Osteoblast (primary cell): ENCODE data around the gene RASSF4. TPM values are rescaled to one million over a fixed set of nuclear protein-coding genes. Genes with fewer than 3 reads are reported as not detected.
A peak's percentile ranks its signal among the peaks of the same experiment; 100 is the strongest.

ENCODE experiments used
- DNase-seq: peaks from one replicate; pipeline ENCODE4 v3.0.0; 2011; ENCODE audit warnings: low spot score, mixed read lengths; ENCODE audit not compliant: insufficient read length; ENCODE audit errors: missing footprints
- H2AFZ ChIP-seq: 2 replicates; pipeline ENCODE4 v1.6.0; 2011; ENCODE audit warnings: mild to moderate bottlenecking, low read length
- H3K27ac ChIP-seq: 2 replicates; pipeline ENCODE4 v1.5.1; 2011; ENCODE audit warnings: mild to moderate bottlenecking, low read depth, low read length, moderate library complexity
- H3K27me3 ChIP-seq: 2 replicates; pipeline ENCODE4 v1.6.0; 2012; ENCODE audit warnings: mild to moderate bottlenecking, control low read depth, inconsistent platforms, low read length, moderate library complexity; ENCODE audit not compliant: insufficient read depth
- H3K36me3 ChIP-seq: 2 replicates; pipeline ENCODE4 v1.5.1; 2011; ENCODE audit warnings: mild to moderate bottlenecking, low read length, control low read depth, moderate library complexity; ENCODE audit not compliant: insufficient read depth
- H3K4me1 ChIP-seq: 2 replicates; pipeline ENCODE4 v1.5.1; 2011; ENCODE audit warnings: mild to moderate bottlenecking, low read length, control low read depth, moderate library complexity; ENCODE audit not compliant: insufficient read depth
- H3K4me2 ChIP-seq: 2 replicates; pipeline ENCODE4 v1.6.0; 2011; ENCODE audit warnings: mild to moderate bottlenecking, low read length; ENCODE audit not compliant: insufficient read depth
- H3K4me3 ChIP-seq: fragments of 200-600 bp; sonication (generic); 3 replicates; pipeline ENCODE4 v1.5.1; 2012; ENCODE audit warnings: mild to moderate bottlenecking, low read length, inconsistent platforms; ENCODE audit not compliant: insufficient read depth
- H3K79me2 ChIP-seq: 2 replicates; pipeline ENCODE4 v1.6.0; 2012; ENCODE audit warnings: mild to moderate bottlenecking, low read length, control low read depth, inconsistent platforms; ENCODE audit not compliant: insufficient read depth
- H3K9me3 ChIP-seq: 2 replicates; pipeline ENCODE4 v1.5.1; 2011; ENCODE audit warnings: low read depth, low read length, control low read depth
- H4K20me1 ChIP-seq: 2 replicates; pipeline ENCODE4 v1.6.0; 2012; ENCODE audit warnings: mild to moderate bottlenecking, low read length, control low read depth; ENCODE audit not compliant: insufficient read depth
- total RNA-seq: library from RNA; depleted of rRNA; stranded (reverse); fragments of >200 nt; gene quantifications from 2 replicates; pipeline ENCODE4 v1.2.3, GENCODE V29; 2012
- TF ChIP-seq, protein P1 (sequence below): IDR thresholded peaks from 2 replicates; pipeline ENCODE4 v1.5.1; 2011; ENCODE audit warnings: mild to moderate bottlenecking, low read depth, low read length, moderate library complexity; ENCODE audit errors: extremely low read depth

RASSF4 gene
- total RNA-seq, 1 donor, result 4.0 TPM

DNA sequence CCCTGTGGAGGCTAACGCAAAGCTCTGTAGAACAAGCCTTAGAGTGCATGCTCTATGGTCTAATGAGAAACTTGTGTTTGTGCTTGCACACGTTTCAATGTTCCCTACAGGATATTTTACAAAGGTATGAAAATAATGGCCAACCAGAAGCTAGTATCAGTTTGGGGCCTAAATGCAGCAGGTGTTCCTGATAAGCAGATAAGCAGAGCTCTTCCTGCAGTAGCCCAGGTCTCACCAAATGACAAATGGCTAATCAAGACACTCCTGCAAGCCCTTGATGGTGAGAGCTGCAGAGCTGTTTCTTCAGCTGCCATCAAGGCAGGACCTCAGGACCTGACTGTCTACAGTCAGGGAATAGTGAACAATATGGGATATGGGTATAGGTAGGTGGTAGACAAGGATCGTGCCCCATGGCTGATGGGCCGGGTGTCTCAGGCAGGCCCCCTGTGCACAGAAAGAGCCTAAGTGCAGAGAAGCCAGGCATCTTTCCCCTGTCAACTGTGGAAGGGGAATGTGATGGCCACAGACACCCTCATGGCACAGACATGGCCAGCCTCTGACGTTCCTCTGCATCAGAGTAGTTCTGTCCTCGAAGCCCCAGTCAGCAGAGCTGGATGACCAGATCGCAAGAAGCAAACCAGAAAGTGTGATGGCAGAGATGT, 23.2 kb upstream of the RASSF4 start:
- Histone ChIP-seq H3K27ac (no peak overlapping the region), H4K20me1 (no peaks in the 10 kb centered on the region), H3K36me3 (no peaks in the 10 kb centered on the region), H3K4me3 (no peak overlapping the region), H3K9me3 (no peaks in the 10 kb centered on the region), H3K79me2 (no peaks in the 10 kb centered on the region), H3K27me3 (no peaks in the 10 kb centered on the region), H3K4me1 (peaks cover 10% of the 10 kb centered on the region), H2AFZ (no peak overlapping the region), H3K4me2 (no peak overlapping the region)
- DNase-seq, result no peak
- TF ChIP-seq, protein P1, sequence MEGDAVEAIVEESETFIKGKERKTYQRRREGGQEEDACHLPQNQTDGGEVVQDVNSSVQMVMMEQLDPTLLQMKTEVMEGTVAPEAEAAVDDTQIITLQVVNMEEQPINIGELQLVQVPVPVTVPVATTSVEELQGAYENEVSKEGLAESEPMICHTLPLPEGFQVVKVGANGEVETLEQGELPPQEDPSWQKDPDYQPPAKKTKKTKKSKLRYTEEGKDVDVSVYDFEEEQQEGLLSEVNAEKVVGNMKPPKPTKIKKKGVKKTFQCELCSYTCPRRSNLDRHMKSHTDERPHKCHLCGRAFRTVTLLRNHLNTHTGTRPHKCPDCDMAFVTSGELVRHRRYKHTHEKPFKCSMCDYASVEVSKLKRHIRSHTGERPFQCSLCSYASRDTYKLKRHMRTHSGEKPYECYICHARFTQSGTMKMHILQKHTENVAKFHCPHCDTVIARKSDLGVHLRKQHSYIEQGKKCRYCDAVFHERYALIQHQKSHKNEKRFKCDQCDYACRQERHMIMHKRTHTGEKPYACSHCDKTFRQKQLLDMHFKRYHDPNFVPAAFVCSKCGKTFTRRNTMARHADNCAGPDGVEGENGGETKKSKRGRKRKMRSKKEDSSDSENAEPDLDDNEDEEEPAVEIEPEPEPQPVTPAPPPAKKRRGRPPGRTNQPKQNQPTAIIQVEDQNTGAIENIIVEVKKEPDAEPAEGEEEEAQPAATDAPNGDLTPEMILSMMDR, result no peak

GRCh38 chr10:44937196-44938005, 22.2 kb upstream of the RASSF4 start:
- TF ChIP-seq, protein P1, result no peak
- H3K9me3 ChIP-seq, result no peaks in the 10 kb centered on the region
- no peaks in the 10 kb centered on the region for H4K20me1 ChIP-seq
- H2AFZ ChIP-seq, result no peak overlapping the region
- H3K27ac ChIP-seq, result no peak overlapping the region
- H3K36me3 ChIP-seq, result no peaks in the 10 kb centered on the region
- H3K27me3 ChIP-seq, result no peaks in the 10 kb centered on the region
- no peak for DNase-seq
- no peak overlapping the region for H3K4me3 ChIP-seq
- peaks cover 10% of the 10 kb centered on the region for H3K4me1 ChIP-seq
- no peaks in the 10 kb centered on the region for H3K79me2 ChIP-seq
- H3K4me2 ChIP-seq, result no peak overlapping the region

DNA sequence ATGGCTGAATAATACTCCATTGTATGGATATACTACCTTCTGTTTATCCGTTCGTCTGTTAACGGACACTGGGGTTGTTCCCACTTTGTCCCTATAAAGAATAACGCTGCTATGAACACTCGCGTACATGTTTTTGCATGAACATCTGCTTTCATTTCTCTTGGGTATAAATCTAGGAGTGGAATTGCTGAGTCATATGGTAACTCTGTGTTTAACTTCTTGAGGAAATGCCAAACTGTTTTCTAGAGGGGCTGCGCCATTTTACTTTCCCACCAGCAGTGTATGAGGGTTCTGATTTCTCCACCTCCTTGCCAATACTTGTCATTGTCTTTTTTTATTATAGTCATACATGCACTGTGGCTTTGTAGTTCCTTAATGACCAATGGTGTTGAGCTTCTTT, 20.6 kb upstream of the RASSF4 start:
- Histone ChIP-seq H3K4me2 (no peak overlapping the region), H3K4me3 (no peak overlapping the region), H4K20me1 (no peaks in the 10 kb centered on the region), H2AFZ (no peak overlapping the region), H3K4me1 (peaks cover 10% of the 10 kb centered on the region), H3K79me2 (no peaks in the 10 kb centered on the region), H3K36me3 (no peaks in the 10 kb centered on the region), H3K27me3 (no peaks in the 10 kb centered on the region), H3K27ac (no peak overlapping the region), H3K9me3 (no peaks in the 10 kb centered on the region)
- TF ChIP-seq, protein P1, result no peak
- peak; percentile 56 for DNase-seq

GRCh38 chr10:44939691-44940401, 19.8 kb upstream of the RASSF4 start:
- Histone ChIP-seq H4K20me1 (no peaks in the 10 kb centered on the region), H3K4me1 (peaks cover 6% of the 10 kb centered on the region), H3K4me3 (no peak overlapping the region), H3K27ac (no peak overlapping the region), H3K9me3 (no peaks in the 10 kb centered on the region), H2AFZ (no peak overlapping the region), H3K79me2 (no peaks in the 10 kb centered on the region), H3K36me3 (no peaks in the 10 kb centered on the region), H3K4me2 (no peak overlapping the region), H3K27me3 (no peaks in the 10 kb centered on the region)
- no peak for DNase-seq
- TF ChIP-seq, protein P1, result no peak
